Right ventricle myocardium inferior (tissue), 1 donor: ENCODE data around the gene RFWD3. TPM values are rescaled to one million over a fixed set of nuclear protein-coding genes. Genes with fewer than 3 reads are reported as not detected.

Experiments
- ATAC-seq: fragments of 200-7000 bp; cut with Tn5 transposase; one replicate; pipeline ENCODE4 v1.9.1; 2020; ENCODE audit warnings: mild to moderate bottlenecking, moderate library complexity
- DNase-seq: peaks from one replicate; pipeline ENCODE4 v3.0.0; 2021; ENCODE audit errors: missing footprints
- intact Hi-C: fragments of 100-400 bp; cut with DNase I; formaldehyde crosslinking; loops from one replicate; pipeline ENCODE4 v1.11.0; 2022
- total RNA-seq: library from RNA; stranded (reverse); fragmentation: NEBNext Ultra II Directional; extraction: Animal tissue kit (Norgen Biotek cat#: 25700); gene quantifications from one replicate; pipeline ENCODE4 v1.2.1, GENCODE V29; 2021
- donor health status: DM: no; HTN: yes; CAD: no; lungs with severe emphysema.

Gene RFWD3
- total RNA-seq, 1 donor from 2014 or later = 4.5 TPM

DNA sequence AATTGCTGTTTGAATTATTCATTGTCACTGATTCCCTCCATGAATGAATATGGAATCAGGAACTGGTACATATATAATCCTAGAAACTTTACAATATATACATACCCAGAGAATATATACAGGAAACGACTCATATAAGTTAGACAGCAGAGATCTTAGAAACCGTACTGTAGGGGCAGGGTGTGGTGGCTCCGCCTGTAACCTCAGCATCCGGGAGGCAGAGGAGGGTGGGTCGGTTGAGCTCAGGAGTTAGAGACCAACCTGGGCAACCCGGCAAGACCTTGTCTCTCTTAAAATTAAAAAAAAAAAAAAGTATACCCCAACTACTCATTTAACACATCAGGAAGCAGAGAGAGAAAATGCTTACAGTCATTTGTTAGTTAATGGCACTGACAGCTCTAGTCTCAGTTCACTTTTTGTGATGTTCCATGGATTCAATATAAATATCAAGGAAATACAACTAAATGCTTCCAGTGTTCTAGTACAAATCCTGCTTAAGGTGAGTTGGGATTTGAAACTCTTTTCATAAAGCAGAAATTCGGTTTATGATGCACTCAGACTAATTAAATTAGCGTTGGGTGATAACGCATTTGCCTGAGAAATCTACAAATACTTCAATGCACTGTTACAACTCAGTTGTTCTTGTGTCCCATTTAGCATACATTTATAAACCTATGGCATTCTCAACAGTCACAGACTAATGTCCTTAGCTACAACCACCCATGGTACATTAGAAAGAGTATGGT, 65.4 kb downstream of the RFWD3 start:
- ATAC-seq (no peak), DNase-seq (no peak)
- intact Hi-C loops = no loop called here

DNA sequence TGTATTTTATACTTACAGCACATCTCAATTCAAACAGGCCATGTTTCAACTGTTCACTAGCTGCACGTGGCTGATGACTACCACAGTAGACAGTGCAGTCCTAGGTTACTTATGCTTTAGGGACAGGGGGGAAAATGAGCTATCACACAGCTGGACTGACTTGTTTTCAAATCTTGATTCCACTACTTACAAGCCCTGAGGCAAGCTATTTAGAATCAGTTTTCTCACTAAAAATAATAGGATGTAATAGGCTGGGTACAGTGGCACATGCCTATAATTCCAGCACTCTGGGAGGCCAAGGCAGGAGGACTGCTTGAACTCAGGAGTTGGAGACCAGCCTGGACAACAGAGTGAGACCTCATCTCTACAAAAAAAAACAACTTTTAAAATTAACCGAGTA, 70.1 kb downstream of the RFWD3 start:
- DNase-seq (no peak), ATAC-seq (no peak)
- intact Hi-C loops = no loop called here

DNA sequence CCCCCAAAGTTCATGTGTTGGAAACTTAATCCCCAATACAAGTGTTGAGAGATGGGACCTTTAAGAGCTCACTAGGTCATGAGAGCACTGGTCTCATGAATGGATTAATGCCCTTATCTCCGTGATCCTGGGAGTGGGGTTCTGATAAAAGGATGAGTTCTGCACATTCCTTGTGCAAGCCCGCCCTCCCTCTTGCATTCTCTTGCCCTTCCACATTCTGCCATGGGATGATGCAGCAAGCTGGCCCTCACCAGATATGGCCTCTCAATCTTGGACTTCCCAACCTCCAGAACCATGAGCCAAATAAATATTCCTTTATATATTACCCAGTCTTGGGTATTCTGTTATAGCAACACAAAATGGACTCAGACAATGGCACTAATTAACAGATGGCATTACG, 73.8 kb downstream of the RFWD3 start:
- DNase-seq (no peak), ATAC-seq (no peak)
- intact Hi-C loops = no loop called here

DNA sequence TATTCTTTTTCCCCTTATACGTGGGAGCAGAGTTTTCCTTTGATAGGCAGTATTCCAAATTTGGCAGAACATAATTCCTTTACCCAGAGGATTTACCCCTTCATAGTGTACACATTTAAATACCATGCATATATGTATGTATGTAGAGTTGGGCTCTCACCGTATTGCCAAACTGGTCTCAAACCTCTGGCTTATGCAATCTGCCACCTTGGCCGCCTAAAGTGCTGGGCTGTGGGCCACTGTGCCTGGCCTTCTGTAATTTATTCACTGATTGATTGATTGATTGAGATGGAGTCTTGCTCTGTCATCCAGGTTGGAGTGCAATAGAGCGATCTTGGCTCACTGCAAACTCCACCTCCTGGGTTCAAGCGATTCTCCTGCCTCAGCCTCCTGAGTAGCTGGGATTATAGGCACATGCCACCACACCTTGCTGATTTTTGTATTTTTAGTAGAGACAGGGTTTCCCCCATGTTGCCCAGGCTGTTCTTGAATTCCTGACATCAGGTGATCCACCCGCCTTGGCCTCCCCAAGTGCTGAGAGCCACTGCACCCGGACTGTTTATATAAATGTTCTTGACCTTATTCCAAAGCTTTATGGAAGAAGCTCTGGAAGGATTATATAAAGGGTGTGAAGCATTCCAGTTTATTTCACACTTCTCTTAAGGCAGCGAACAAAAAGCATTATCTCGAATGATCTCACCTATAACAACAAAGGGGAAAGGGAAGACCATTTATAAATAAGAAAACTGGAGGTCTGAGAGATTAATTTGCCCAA, 74.6 kb downstream of the RFWD3 start:
- intact Hi-C loops = no loop called here
- DNase-seq (no peak), ATAC-seq (no peak)

DNA sequence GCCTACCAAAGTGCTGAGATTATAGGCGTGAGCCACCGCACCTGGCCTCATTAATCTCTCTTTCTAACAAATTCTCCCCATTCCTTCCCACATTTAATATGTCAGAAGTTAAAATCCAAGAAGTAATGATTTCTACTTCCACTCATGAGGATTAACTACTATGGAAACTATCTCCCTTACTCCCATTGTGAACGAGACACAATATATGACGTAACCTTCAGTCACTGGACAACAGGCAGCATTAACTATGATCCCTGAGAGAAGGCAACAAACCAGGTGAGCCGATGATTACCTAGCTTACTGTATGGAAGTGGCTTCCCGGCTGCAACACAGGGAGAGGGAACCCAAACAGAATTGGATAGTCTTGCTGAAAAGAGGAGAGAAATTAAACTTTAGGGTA, 79.7 kb downstream of the RFWD3 start:
- ATAC-seq (no peak), DNase-seq (no peak)
- intact Hi-C loops = no loop called here

DNA sequence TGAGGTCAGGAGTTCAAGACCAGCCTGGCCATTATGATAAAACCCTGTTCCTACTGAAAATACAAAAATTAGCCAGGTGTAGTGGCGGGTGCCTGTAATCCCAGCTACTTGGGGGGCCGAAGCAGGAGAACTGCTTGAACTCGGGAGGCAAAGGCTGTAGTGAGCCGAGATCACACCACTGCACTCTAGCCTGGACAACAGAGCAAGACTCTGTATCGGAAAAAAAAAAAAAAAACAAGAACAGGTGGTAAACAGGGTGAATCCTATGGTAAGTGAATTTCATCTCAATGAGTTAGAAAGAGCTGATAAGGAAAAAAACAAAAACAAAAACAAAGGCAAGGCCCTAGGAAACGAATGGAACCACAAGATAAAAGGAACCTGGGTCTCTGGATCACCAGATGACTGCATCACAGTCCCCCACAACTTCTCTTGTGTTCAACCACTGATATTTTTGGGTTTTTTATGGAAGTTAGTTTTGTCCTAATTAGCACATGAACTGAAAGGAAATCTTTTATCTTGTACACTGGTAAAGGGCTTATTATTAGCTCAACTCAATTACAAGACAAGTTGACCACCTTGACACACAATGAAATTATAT, 80.7 kb downstream of the RFWD3 start:
- no peak for ATAC-seq
- no peak for DNase-seq
- intact Hi-C loops = no loop called here

DNA sequence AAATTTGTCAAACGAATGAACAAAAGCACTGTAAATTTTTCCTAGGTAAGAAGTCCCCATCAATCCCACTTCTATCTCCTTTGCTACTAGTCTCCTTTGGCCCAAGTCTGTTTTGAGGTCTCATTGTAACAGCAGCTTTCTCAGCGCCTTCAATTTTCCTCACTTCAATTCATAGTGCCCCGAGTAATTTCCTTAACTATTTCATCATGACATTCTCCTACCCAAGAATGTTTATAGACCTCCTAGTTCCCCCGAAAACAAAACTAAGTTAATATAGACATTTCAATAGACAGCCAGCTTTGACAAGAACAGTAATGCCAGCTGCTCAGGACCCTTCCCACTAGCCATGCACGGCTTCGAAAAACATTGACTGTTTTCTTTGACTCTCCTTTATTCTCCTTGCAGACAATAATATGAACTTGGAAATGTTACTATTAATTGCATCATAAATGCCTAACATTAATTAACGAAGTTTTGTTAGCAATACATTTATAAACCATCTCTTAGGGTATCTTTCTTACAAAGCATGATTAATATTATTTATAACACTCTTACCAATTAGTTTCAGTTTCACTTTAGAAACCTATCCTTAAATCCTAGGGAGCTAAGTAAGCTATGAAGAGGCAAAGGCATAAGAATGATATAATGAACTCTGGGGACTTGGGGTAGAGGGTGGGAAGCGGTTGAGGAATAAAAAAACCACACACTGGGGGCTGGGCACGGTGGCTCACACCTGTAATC, 82.6 kb downstream of the RFWD3 start:
- intact Hi-C loops = no loop called here
- ATAC-seq = no peak

DNA sequence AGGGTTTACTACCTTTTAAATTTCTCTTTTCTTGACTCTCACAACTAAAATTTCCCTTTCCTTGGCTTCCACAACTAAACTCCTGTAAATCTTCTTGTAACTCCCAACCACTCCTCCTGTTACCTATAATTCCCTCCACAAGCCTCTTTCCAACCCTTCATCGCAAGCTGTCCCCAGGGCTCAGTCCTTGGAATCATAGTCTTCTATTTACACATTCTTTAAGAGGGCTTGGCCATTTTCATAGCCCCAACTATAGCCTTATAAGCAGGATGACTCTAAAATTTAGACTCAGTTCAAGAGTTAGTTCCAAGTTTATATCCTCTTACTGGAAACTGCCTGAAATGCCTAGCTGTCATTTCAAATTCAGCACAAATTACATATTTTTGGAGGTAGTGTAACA, 83.7 kb downstream of the RFWD3 start:
- intact Hi-C loops = no loop called here
- DNase-seq = no peak
- no peak for ATAC-seq

More for the DNA sequence above, 82.6 kb downstream of the RFWD3 start:
- DNase-seq = no peak

DNA sequence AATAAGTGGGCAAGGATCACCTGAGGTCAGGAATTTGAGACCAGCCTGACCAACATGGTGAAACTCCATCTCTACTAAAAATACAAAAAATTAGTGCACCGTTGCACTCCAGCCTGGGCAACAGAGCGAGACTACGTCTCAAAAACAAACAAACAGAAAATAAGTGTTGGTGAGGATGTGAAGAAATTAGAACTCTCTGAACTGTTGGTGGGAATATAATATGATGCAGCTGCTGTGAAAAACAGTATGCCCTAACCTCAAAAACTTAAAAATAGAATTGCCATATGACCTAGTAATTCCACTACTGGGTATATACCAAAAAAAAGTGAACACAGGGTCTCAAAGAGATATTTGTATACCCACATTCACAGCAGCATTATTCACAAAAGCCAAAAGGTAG, 85.8 kb downstream of the RFWD3 start:
- ATAC-seq (no peak), DNase-seq (no peak)
- intact Hi-C loops = no loop called here

DNA sequence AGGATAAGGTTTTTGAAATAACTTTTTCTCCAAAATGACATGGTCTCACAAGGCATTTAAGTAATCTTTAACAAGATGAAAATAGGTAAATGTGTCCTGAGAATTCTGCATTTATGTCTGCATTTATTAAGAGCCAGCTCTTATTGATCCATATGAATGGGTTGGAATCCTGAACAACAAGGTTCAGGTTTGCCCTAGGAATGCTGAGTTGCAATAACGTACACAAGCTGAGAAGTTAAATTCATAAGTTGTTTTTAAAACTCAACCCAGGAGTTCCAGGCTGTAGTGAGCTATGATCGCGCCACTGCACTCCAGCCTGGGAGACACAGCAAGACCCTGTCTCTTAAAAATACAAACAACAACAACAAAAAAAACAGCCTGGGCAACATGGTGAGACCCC, 87.8 kb downstream of the RFWD3 start:
- DNase-seq (no peak), ATAC-seq (no peak)
- intact Hi-C loops = no loop called here

DNA sequence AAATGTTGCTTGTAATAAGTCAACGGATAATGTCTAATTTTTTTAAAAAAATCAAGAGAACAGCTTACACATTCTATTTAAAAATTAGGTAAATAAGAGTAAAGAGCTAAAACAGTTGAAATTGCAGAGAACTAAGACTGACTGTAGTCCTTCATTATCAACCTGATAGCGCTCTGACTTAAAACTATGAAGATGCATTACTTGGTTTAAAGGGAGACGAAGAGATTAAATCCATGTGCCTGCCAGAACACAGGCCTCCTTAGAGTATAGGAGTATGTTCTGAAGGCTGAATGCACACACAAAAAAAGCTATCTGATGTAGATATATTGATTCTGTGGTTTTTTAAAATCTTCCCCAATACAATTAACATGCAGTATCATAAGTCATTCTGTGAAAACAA, 88.2 kb downstream of the RFWD3 start:
- intact Hi-C loops = no loop called here

DNA sequence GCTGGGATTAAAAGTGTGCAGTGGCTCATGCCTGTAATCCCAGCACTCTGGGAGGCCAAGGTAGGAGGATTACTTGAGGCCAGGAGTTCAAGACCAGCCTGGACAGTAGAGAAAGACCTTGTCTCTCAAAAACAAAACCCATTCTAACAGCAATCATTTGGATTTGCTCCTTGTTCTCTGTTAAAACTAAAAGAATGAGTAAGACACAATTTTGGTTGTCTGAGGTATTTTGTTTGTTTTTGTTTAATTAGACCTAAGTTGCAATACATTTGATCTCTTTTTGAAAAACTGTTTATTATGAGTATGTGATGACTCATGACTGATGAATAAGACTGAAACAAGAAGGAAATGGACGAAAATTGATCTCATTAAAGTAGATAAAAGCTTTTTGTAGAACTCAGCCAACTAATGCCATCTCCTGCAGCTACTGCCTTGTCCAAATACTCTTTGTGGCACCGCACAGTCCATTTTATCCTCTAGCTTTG, 88.8 kb downstream of the RFWD3 start:
- ATAC-seq = no peak
- intact Hi-C loops = no loop called here

More for the DNA sequence above, 88.2 kb downstream of the RFWD3 start:
- DNase-seq (no peak), ATAC-seq (no peak)

DNA sequence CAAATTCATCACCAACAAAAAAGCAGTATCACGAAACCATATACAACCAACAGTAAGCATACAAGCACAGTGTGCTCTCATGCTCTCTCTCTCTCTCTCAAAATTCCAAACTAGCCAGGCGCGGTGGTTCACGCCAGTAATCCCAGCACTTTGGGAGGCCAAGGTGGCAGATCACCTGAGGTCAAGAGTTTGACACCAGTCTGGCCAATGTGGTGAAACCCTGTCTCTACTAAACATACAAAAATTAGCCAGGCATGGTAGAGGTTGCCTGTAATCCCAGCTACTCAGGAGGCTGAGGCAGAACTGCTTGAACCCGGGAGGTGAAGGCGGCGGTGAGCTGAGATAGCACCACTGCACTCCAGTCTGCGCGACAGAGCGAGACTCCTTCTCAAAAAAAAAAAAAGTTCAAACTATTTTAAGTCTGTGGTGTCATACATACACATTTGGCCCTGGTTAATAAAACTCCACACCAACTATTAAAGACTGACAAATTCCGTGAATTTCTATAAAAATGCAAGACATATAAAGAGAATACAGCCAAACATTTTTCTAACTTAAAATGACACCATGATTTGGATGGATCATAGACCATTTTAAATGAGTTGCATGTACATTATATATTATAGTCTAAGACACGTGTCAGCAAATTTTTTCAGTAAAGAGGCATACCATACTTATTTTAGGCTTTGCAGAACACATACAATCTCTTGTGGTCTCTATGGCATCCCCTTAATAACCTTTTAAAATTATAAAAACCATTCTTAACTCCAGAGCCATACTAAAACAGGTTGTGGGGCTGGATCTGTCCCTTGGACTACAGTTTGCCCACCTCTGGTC, 90.7 kb downstream of the RFWD3 start:
- intact Hi-C loops = no loop called here

More for the DNA sequence above, 88.8 kb downstream of the RFWD3 start:
- no peak for DNase-seq

DNA sequence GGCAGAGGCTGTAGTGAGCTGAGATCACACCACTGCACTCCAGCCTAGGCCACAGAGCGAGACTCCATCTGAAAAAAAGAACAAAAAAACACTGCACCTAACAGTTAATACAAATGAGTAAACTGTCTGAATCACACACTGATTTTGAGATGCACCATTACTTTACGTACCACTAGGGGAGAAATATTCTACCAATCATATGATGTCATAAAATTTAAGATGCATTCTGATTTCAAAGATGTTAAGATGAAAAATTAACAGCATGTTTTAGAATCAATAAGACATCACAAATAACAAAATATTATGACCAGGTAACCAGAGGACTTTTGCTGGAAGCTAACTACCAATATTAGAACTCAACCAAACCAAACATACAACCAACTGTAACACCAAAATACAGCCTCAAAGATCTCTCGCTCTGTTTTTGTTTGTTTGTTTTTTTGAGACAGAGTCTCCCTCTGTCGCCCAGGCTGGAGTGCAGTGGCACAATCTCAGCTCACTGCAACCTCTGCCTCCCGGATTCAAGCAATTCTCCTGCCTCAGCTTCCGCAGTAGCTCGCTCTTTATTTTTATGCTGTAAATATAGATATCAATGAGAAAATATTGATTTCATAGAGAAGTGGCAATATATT, 91.4 kb downstream of the RFWD3 start:
- intact Hi-C loops = no loop called here
- ATAC-seq = no peak
- DNase-seq = no peak

More for the DNA sequence above, 90.7 kb downstream of the RFWD3 start:
- ATAC-seq (peak; percentile 23), DNase-seq (no peak)

DNA sequence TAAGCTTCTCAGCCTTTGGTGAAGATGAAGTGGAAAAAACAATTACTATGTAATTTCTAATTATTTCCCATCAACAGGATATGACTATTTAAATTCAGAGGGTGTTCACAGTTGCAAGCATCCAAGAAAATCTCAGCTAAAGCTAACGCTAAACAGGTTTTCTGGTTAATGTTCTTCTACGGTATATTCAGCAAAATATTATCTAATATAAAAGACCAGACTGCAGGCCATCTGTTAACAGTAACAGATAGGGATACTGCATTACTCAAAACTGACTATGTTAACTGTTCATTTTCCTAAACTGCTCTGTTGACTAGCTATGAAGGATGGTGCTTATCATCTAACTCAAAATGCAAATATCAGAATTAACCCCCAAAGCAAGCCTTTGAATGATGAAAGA, 92.5 kb downstream of the RFWD3 start:
- DNase-seq (no peak), ATAC-seq (no peak)
- intact Hi-C loops = no loop called here

DNA sequence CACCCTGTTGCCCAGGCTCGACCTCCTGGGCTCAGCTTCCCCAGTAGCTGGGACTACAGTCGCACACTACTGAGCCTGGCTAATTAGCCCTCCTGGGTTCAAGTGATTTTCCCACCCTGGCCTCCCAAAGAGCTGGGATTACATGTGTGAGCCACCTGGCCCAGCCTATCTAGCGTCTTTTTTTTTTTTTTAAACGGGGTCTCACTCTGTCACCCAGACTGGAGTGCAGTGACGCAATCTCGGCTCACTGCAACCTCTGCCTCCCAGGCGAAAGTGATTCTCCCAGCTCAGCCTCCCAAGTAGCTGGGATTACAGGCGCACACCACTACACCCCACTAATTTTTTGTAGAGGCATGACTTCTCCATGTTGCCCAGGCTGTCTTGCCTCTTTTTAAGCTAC, 93.1 kb downstream of the RFWD3 start:
- DNase-seq = no peak
- intact Hi-C loops = no loop called here
- ATAC-seq = no peak
